A673 (cell line): ENCODE measurements around the gene SORCS3. TPM values are rescaled to one million over a fixed set of nuclear protein-coding genes. Genes with fewer than 3 reads are reported as not detected.

Experiments
- BruUV-seq: library from RNA; stranded (reverse); fragments of 400-500 nt; replicated peaks from 2 replicates; lab custom pipeline; 2021; lab: Mats Ljungman, UMichigan
- CTCF ChIA-PET: fragments of 300-600 bp; sonication (Branson Sonifier 250); formaldehyde crosslinking; loops from one replicate; lab custom pipeline; 2022; ENCODE audit warnings: antibody characterized with exemption; lab: Charles Lee
- POLR2A ChIA-PET: fragments of 300-600 bp; sonication (Branson Sonifier 250); formaldehyde crosslinking; loops from one replicate; lab custom pipeline; 2022; ENCODE audit warnings: antibody characterized with exemption; ENCODE audit not compliant: low non-redundant PET; lab: Charles Lee
- DNase-seq: peaks from one replicate; pipeline ENCODE4 v3.0.0-alpha.2; 2015; ENCODE audit warnings: low spot score
- H3K27ac ChIP-seq: fragments of 200-600 bp; sonication (generic); 2 replicates; pipeline ENCODE4 v1.5.1; 2016; ENCODE audit warnings: mixed run types, low read depth, mild to moderate bottlenecking, mixed read lengths, antibody characterized with exemption, low read length; ENCODE audit not compliant: poor library complexity, severe bottlenecking
- H3K27me3 ChIP-seq: fragments of 200-600 bp; sonication (generic); replicated peaks from 2 replicates; pipeline ENCODE4 v1.6.1; 2017; ENCODE audit warnings: mixed run types, low read depth, mild to moderate bottlenecking, mixed read lengths, antibody characterized with exemption, low read length; ENCODE audit not compliant: insufficient read depth, poor library complexity
- H3K36me3 ChIP-seq: fragments of 200-600 bp; sonication (generic); 2 replicates; pipeline ENCODE4 v1.6.1; 2016; ENCODE audit warnings: mixed run types, mild to moderate bottlenecking, mixed read lengths, antibody characterized with exemption, low read length; ENCODE audit not compliant: insufficient read depth, poor library complexity, severe bottlenecking
- H3K4me1 ChIP-seq: fragments of 200-600 bp; sonication (generic); 2 replicates; pipeline ENCODE4 v1.6.1; 2017; ENCODE audit warnings: mixed run types, mild to moderate bottlenecking, mixed read lengths, antibody characterized with exemption, low read length; ENCODE audit not compliant: insufficient read depth, poor library complexity, severe bottlenecking
- H3K4me3 ChIP-seq: fragments of 200-600 bp; sonication (generic); 2 replicates; pipeline ENCODE4 v1.5.1; 2016; ENCODE audit warnings: low read depth, mixed run types, mild to moderate bottlenecking, mixed read lengths, low read length; ENCODE audit not compliant: poor library complexity, severe bottlenecking
- H3K9me3 ChIP-seq: fragments of 200-600 bp; sonication (generic); 2 replicates; pipeline ENCODE4 v1.6.1; 2016; ENCODE audit warnings: mixed run types, low read depth, mild to moderate bottlenecking, mixed read lengths, antibody characterized with exemption, low read length; ENCODE audit not compliant: poor library complexity, severe bottlenecking
- EZH2 ChIP-seq: fragments of 200-600 bp; sonication (generic); IDR thresholded peaks from 2 replicates; pipeline ENCODE4 v1.6.1; 2017; ENCODE audit warnings: borderline replicate concordance, low read depth, mild to moderate bottlenecking, mixed read lengths, antibody characterized with exemption, low read length; ENCODE audit not compliant: poor library complexity, severe bottlenecking
- intact Hi-C: fragments of 100-400 bp; cut with micrococcal nuclease; formaldehyde crosslinking; loops from one replicate; pipeline ENCODE4 v1.10.0; 2022; ENCODE audit not compliant: unreplicated experiment
- total RNA-seq: library from RNA; stranded (reverse); gene quantifications from 2 replicates; pipeline ENCODE4 v1.2.3, GENCODE V29; 2021
- TF ChIP-seq, protein P1 (sequence below): fragments of 300-800, 200-600 bp; sonication (generic); conservative IDR thresholded peaks from 2 replicates; pipeline ENCODE4 v1.5.1; 2017; ENCODE audit warnings: low read depth, mild to moderate bottlenecking, antibody characterized with exemption, low read length, moderate library complexity, mixed read lengths

SORCS3 gene
- total RNA-seq, 1 experiment from 2014 or later = not detected

DNA sequence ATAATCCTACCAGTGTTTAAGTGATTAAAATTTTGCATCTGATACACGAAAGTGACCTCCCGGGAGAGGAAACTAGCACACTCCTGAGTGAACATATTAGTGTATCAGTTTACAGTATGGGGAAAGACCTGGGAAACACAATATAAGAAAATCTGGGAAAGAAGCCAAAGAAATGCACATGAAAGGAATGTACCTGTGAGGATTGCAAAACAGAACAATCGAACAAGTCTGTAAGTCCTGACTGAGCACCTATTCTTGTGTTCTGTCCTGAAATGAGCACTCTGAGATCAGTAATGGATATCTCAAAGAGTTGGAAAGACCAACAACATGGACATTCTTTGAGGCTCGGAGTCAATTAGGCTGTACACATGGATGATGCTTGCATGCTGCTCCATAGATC is 554.7 kb downstream of the SORCS3 start:
- intact Hi-C loops = no loop called here
- peaks cover 28% of the 10 kb centered on the region for H3K27me3 ChIP-seq
- no peaks in the 10 kb centered on the region for H3K36me3 ChIP-seq
- TF ChIP-seq, protein P1, sequence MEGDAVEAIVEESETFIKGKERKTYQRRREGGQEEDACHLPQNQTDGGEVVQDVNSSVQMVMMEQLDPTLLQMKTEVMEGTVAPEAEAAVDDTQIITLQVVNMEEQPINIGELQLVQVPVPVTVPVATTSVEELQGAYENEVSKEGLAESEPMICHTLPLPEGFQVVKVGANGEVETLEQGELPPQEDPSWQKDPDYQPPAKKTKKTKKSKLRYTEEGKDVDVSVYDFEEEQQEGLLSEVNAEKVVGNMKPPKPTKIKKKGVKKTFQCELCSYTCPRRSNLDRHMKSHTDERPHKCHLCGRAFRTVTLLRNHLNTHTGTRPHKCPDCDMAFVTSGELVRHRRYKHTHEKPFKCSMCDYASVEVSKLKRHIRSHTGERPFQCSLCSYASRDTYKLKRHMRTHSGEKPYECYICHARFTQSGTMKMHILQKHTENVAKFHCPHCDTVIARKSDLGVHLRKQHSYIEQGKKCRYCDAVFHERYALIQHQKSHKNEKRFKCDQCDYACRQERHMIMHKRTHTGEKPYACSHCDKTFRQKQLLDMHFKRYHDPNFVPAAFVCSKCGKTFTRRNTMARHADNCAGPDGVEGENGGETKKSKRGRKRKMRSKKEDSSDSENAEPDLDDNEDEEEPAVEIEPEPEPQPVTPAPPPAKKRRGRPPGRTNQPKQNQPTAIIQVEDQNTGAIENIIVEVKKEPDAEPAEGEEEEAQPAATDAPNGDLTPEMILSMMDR = no peak
- TF ChIP-seq EZH2 = no peak
- ChIA-PET POLR2A (no interaction called here), CTCF (no interaction called here)
- no peaks in the 10 kb centered on the region for H3K9me3 ChIP-seq
- BruUV-seq = no TSS peak
- no peak overlapping the region for H3K27ac ChIP-seq
- no peak for DNase-seq
- H3K4me1 ChIP-seq = no peaks in the 10 kb centered on the region
- H3K4me3 ChIP-seq = no peak overlapping the region

DNA sequence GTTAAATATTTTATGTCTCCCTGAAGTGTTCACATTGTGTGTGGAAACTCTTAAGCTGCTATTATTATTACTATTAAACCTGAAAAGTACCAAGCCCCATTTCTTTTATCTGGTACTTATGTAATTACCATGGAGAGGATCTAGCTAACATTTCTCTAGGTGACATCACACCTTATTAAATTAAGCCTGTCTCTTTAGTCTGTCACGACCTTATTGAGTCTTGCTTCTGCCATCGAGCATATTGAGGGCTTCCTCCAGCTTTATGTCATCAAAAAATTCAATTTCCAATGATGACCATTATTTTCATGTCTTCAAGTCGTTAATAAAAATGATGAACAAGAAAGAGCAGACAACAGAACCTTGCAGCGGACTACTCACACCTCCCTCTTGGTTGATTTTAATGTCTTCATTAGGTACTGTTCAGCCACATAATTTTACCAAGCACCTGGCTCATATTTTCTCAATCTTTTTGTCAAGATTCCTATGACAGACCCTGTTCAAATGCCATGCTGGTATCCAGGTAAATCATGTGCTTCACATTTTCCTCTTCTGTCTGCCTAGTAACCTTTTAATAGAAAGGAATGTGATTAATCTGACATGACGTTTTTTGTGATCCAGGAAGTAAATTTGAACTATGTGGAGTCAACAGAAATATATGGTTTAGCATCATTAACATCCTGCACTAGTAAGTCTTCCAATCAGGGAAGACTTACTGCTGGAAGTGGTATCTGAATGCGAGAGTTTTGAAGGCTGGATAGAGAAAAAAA is 556.7 kb downstream of the SORCS3 start:
- no peak overlapping the region for H3K4me3 ChIP-seq
- no peaks in the 10 kb centered on the region for H3K9me3 ChIP-seq
- no peaks in the 10 kb centered on the region for H3K36me3 ChIP-seq
- H3K4me1 ChIP-seq = no peaks in the 10 kb centered on the region
- intact Hi-C loops = no loop called here
- TF ChIP-seq EZH2 = no peak
- TF ChIP-seq, protein P1 = no peak
- CTCF ChIA-PET = no interaction called here
- BruUV-seq = no TSS peak
- POLR2A ChIA-PET = no interaction called here
- no peak overlapping the region for H3K27ac ChIP-seq
- peaks cover 17% of the 10 kb centered on the region for H3K27me3 ChIP-seq
- DNase-seq = no peak

DNA sequence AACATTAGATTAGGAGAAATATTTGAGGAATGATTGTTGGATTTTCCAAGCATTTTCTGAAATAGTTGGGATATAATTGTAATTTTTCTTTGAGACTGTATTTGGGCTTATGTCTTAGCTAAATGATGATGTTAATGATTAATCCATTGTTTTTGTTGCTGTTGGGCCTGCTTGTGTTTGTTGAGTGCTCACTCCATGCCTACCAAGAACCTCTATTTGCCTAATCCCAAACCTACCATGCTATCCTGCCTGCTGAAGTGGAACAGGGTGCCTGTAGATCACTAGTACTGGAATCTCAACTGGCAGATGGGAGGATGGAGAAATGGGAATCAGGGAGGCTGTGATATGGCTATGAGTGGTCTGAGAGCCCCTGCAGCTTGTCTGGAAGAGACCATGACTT is 565.5 kb downstream of the SORCS3 start:
- POLR2A ChIA-PET = no interaction called here
- no TSS peak for BruUV-seq
- Histone ChIP-seq H3K4me3 (no peak overlapping the region), H3K27ac (no peak overlapping the region), H3K4me1 (no peaks in the 10 kb centered on the region), H3K36me3 (no peaks in the 10 kb centered on the region), H3K9me3 (no peaks in the 10 kb centered on the region), H3K27me3 (peaks cover 56% of the 10 kb centered on the region)
- CTCF ChIA-PET = no interaction called here
- no peak for TF ChIP-seq EZH2
- TF ChIP-seq, protein P1 = no peak
- intact Hi-C loops = no loop called here
- no peak for DNase-seq
